CD4-positive, CD25-positive, alpha-beta regulatory T cell (primary cell): ENCODE measurements around the gene UBE2N. TPM values are rescaled to one million over a fixed set of nuclear protein-coding genes. Genes with fewer than 3 reads are reported as not detected.

ENCODE experiments used
- ATAC-seq, 2 donors: fragments of 150-1000 bp; cut with Tn5 transposase; one replicate each; pipeline ENCODE4 v1.10.0; 2021; ENCODE audit warnings: low read depth in 2 of 2, moderate number of reproducible peaks in 2 of 2, moderate library complexity in 1 of 2
- DNase-seq, 3 donors: peaks; one replicate each; pipeline versions ENCODE4 v3.0.0 to v3.0.0-alpha.2; 2012 to 2022; ENCODE audit warnings: mixed read lengths in 1 of 3
- H3K27ac ChIP-seq: one replicate; pipeline ENCODE4 v1.7.0; 2013; ENCODE audit warnings: mild to moderate bottlenecking, low read length; ENCODE audit not compliant: insufficient read depth, poor library complexity, severe bottlenecking
- H3K27me3 ChIP-seq: one replicate; pipeline ENCODE4 v1.7.0; 2013; ENCODE audit warnings: low read length; ENCODE audit not compliant: control insufficient read depth, insufficient read depth
- H3K36me3 ChIP-seq: one replicate; pipeline ENCODE4 v1.7.0; 2013; ENCODE audit warnings: mild to moderate bottlenecking, low read length, moderate library complexity; ENCODE audit not compliant: control insufficient read depth, insufficient read depth
- H3K4me1 ChIP-seq: 2 replicates; pipeline ENCODE4 v1.7.0; 2013; ENCODE audit warnings: mild to moderate bottlenecking, low read length; ENCODE audit not compliant: insufficient read depth, control insufficient read depth, poor library complexity, severe bottlenecking
- H3K4me3 ChIP-seq: one replicate; pipeline ENCODE4 v1.7.0; 2013; ENCODE audit warnings: low read depth, mild to moderate bottlenecking, low read length, moderate library complexity
- H3K9me3 ChIP-seq, 2 experiments: 1 replicate in 1 of 2; 2 replicates in 1 of 2; pipeline ENCODE4 v1.7.0; 2013; ENCODE audit warnings: low read length in 2 of 2, mild to moderate bottlenecking in 1 of 2, moderate library complexity in 1 of 2; ENCODE audit not compliant: control insufficient read depth in 2 of 2
- H3K27ac Mint-ChIP-seq, 3 donors: one replicate each; pipeline ENCODE4 v1.8.0; 2020 to 2022; ENCODE audit warnings: mild to moderate bottlenecking in 3 of 3, mixed read lengths in 3 of 3, moderate library complexity in 2 of 3
- H3K27me3 Mint-ChIP-seq: one replicate; pipeline ENCODE4 v1.8.0; 2022; ENCODE audit warnings: mild to moderate bottlenecking, mixed read lengths
- H3K36me3 Mint-ChIP-seq: one replicate; pipeline ENCODE4 v1.8.0; 2020; ENCODE audit warnings: mixed read lengths
- H3K4me1 Mint-ChIP-seq, 4 donors: one replicate each; pipeline ENCODE4 v1.8.0; 2020 to 2022; ENCODE audit warnings: mixed read lengths in 4 of 4, mild to moderate bottlenecking in 1 of 4
- H3K4me3 Mint-ChIP-seq, 4 donors: one replicate each; pipeline ENCODE4 v1.8.0; 2020 to 2022; ENCODE audit warnings: mild to moderate bottlenecking in 4 of 4, mixed read lengths in 4 of 4, moderate library complexity in 3 of 4
- H3K9me3 Mint-ChIP-seq, 7 donors: one replicate each; pipeline ENCODE4 v1.8.0; 2020 to 2022; ENCODE audit warnings: mixed read lengths in 7 of 7, mild to moderate bottlenecking in 3 of 7, moderate library complexity in 2 of 7
- polyA plus RNA-seq, 4 donors: library from polyadenylated mRNA; unstranded; fragments of 300-500 nt; fragmentation: Illumina TruSeq; gene quantifications; one replicate each; pipeline ENCODE4 v1.2.3, GENCODE V29; 2021
- total RNA-seq: library from RNA; stranded (reverse); gene quantifications from one replicate; pipeline ENCODE4 v1.2.3, GENCODE V29; 2022

Gene UBE2N
- total and polyA plus RNA-seq, 5 donors from 2014 or later = 116 to 314 (median 230) TPM

DNA sequence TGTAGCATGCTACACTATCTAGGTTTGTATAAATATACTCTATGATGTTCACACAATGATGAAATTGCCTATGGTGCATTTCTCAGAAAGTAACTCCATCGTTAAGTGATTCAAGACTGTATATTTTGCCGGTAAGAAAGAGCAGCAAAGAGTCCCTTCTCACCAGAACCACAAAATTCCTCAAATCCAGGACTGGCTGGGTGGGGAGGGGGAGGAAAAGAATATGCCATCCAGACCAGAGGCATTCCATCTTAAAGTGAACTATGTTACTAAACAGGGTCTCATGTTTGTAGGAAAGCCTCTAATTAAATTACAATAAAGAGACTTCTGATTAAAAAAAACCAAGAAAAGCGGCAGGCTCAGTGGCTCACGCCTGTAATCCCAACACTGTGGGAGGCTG is 11.5 kb downstream of the UBE2N start:
- Histone ChIP-seq H3K9me3 (no peaks in the 10 kb centered on the region), H3K36me3 (no peaks in the 10 kb centered on the region), H3K4me1 (peaks cover 83% of the 10 kb centered on the region), H3K27ac (no peak overlapping the region), H3K4me3 (peak overlapping the region; percentile 4), H3K27me3 (no peaks in the 10 kb centered on the region)
- Mint-ChIP-seq H3K27ac (no peak overlapping the region), H3K27me3 (no peaks in the 10 kb centered on the region), H3K36me3 (no peaks in the 10 kb centered on the region), H3K9me3 (no peaks in the 10 kb centered on the region), H3K4me3 (peak overlapping the region; percentile 0 to 40 (median 24)), H3K4me1 (peaks cover 50 to 92% (median 71%) of the 10 kb centered on the region in 4 donors)
- no peak for DNase-seq
- ATAC-seq = no peak

DNA sequence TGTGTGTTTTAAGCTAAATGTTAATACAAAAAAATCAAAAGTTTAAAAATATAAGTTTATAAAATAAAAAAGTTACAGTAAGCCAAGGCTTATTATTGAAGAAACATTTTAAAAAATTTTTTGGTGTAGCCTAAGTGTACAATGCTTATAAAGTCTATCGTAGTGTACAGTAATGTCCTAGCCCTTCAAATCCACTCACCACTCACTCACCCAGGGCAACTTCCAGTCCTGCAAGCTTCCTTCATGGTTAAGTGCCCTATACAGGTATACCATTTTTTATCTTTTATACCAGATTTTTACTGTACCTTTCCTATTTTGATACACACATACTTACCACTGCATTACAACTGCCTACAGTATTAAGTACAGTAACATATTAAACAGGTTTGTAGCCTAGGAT is 11.9 kb downstream of the UBE2N start:
- no peak for DNase-seq
- H3K9me3 ChIP-seq = no peaks in the 10 kb centered on the region
- no peak for ATAC-seq
- H3K27ac ChIP-seq = no peak overlapping the region
- no peaks in the 10 kb centered on the region for H3K36me3 Mint-ChIP-seq
- peak overlapping the region; percentile 4 for H3K4me3 ChIP-seq
- H3K4me3 Mint-ChIP-seq = peak overlapping the region in 3 of 4 donors; percentile 0 to 40 (median 17)
- H3K4me1 ChIP-seq = peaks cover 82% of the 10 kb centered on the region
- no peaks in the 10 kb centered on the region for H3K36me3 ChIP-seq
- no peaks in the 10 kb centered on the region for H3K27me3 Mint-ChIP-seq
- H3K27me3 ChIP-seq = no peaks in the 10 kb centered on the region
- no peak overlapping the region for H3K27ac Mint-ChIP-seq
- H3K9me3 Mint-ChIP-seq = no peaks in the 10 kb centered on the region
- H3K4me1 Mint-ChIP-seq = peaks cover 52 to 92% (median 73%) of the 10 kb centered on the region in 4 donors

DNA sequence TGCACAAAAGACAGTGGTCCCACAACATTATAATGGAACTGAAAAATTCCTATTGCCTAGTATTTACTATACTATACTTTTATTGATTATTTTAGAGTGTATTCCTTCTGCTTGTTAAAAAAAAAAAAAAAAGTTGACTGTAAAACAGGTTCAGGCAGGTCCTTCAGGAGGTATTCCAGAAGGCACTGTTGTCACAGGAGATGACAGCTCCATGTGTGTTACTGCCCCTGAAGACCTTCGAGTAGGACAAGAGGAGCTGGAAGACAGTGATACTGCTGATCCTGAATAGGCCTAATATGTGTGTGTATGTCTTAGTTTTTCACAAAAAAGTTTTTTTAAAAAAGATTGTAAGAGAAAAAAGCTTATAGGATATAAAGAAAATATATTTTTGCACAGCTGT is 12.3 kb downstream of the UBE2N start:
- peaks cover 55 to 94% (median 76%) of the 10 kb centered on the region in 4 donors for H3K4me1 Mint-ChIP-seq
- H3K36me3 Mint-ChIP-seq = no peaks in the 10 kb centered on the region
- H3K27me3 Mint-ChIP-seq = no peaks in the 10 kb centered on the region
- no peak overlapping the region for H3K4me3 Mint-ChIP-seq
- ATAC-seq (no peak), DNase-seq (no peak)
- Histone ChIP-seq H3K9me3 (no peaks in the 10 kb centered on the region), H3K4me3 (peak overlapping the region; percentile 7), H3K4me1 (peaks cover 79% of the 10 kb centered on the region), H3K27me3 (no peaks in the 10 kb centered on the region), H3K27ac (no peak overlapping the region), H3K36me3 (no peaks in the 10 kb centered on the region)
- H3K9me3 Mint-ChIP-seq = no peaks in the 10 kb centered on the region
- H3K27ac Mint-ChIP-seq = no peak overlapping the region

DNA sequence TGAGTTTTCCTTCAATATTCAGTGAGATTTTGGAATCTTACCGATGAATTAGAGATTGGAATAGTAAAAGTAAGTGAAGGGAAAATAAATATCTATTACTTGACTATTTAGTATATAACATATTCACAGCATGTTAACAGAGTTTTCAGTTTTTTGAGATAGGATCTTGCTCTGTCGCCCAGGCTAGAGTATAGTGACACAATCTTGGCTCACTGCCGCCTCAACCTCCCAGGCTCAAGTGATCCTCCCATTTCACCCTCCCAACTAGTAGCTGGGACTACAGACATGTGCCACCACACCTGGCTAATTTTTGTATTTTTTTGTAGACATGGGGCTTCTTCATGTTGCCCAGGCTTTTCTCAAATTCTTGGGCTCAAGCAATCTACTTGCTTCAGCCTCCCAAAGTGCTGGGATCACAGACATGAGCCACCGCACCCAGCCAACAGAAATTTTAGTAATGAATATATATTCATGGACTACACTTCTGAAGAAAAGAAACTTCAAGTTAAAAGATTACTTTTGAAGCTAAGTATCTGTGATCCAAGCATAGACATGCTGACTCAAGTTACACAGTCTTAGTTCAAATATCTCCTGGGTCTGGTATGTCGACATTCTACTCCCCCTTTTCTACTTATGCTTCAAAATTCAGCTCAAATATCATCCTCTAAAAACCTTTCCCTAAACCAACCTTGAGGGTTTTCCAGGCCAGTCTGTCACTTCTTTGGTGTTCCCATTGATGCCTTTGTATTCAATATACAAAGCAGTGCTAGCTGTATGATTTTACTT is 13.8 kb downstream of the UBE2N start:
- H3K4me1 Mint-ChIP-seq = peaks cover 50 to 93% (median 79%) of the 10 kb centered on the region in 4 donors
- Histone ChIP-seq H3K36me3 (no peaks in the 10 kb centered on the region), H3K27me3 (no peaks in the 10 kb centered on the region), H3K4me3 (peak overlapping the region; percentile 26), H3K9me3 (no peaks in the 10 kb centered on the region), H3K4me1 (peaks cover 83% of the 10 kb centered on the region), H3K27ac (peak overlapping the region; percentile 8)
- H3K36me3 Mint-ChIP-seq = no peaks in the 10 kb centered on the region
- H3K4me3 Mint-ChIP-seq = peak overlapping the region; percentile 30 to 78 (median 42)
- no peaks in the 10 kb centered on the region for H3K27me3 Mint-ChIP-seq
- ATAC-seq = no peak
- no peak for DNase-seq
- no peaks in the 10 kb centered on the region for H3K9me3 Mint-ChIP-seq
- peak overlapping the region; percentile 32 to 79 (median 63) for H3K27ac Mint-ChIP-seq

DNA sequence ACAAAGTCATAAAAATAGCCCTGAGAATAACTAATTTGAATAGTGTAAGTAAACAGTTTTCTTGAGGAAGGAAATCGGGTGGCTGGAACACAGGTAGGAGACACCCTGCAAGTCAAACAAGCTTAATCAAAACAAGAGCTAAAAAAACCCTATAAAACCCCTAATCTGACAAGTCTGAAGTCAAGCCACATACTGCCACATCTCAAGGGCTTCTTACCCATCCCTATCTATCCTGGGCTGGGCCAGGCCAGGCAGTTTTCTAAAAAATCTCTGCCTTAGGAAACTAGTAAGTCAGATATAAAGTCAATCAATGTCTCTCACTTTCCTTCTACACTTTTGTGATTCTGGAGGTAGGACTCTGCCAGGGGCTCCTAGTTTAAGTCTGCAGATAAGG is 15.3 kb downstream of the UBE2N start:
- H3K4me3 ChIP-seq = peak overlapping the region; percentile 39
- H3K27ac ChIP-seq = peak overlapping the region; percentile 18
- Mint-ChIP-seq H3K4me3 (peak overlapping the region; percentile 30 to 88 (median 72)), H3K36me3 (no peaks in the 10 kb centered on the region), H3K4me1 (peaks cover 58 to 95% (median 83%) of the 10 kb centered on the region in 4 donors), H3K9me3 (no peaks in the 10 kb centered on the region), H3K27me3 (no peaks in the 10 kb centered on the region), H3K27ac (peak overlapping the region; percentile 55 to 69 (median 67))
- no peaks in the 10 kb centered on the region for H3K9me3 ChIP-seq
- H3K27me3 ChIP-seq = no peaks in the 10 kb centered on the region
- peak in 1 of 3 donors; percentile 30 for DNase-seq
- H3K36me3 ChIP-seq = no peaks in the 10 kb centered on the region
- peak in 1 of 2 donors; percentile 43 for ATAC-seq
- peaks cover 79% of the 10 kb centered on the region for H3K4me1 ChIP-seq

DNA sequence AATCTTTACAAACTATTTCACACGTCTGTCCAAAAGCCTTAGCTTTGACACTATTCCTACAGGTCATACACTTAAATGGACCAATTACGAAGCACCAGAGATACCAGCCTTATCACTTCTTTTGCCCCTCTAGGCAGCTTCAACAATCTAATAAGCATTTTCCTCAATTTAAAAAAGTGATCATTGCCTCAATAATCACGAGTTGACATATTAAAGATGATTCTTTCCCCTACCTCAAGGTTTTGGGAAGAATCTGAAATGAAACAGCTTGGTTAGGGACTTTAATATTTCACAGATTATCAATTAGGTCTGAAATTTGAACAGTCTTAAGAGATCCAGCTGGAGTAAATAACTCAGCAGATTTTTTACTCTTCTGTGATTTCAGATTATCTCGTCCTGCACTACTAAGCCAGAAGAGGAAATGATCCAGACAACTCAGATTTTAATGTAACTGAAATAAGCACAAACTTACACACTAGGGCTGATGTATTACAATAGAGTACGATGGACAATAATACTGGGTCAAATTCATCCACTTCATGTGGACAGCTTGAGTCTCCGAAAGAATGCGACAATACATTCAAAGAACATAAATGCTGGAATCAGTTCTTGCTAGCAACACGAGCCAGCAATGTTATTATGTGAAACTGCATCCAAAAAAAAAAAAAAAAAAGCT is 15.9 kb downstream of the UBE2N start:
- ATAC-seq (no peak), DNase-seq (no peak)
- H3K27ac Mint-ChIP-seq = peak overlapping the region; percentile 55 to 69 (median 67)
- no peaks in the 10 kb centered on the region for H3K9me3 ChIP-seq
- H3K36me3 ChIP-seq = no peaks in the 10 kb centered on the region
- H3K27me3 Mint-ChIP-seq = no peaks in the 10 kb centered on the region
- H3K9me3 Mint-ChIP-seq = no peaks in the 10 kb centered on the region
- H3K4me3 ChIP-seq = peak overlapping the region; percentile 39
- no peak overlapping the region for H3K27ac ChIP-seq
- peak overlapping the region; percentile 30 to 88 (median 72) for H3K4me3 Mint-ChIP-seq
- H3K4me1 Mint-ChIP-seq = peaks cover 59 to 95% (median 84%) of the 10 kb centered on the region in 4 donors
- H3K36me3 Mint-ChIP-seq = no peaks in the 10 kb centered on the region
- no peaks in the 10 kb centered on the region for H3K27me3 ChIP-seq
- H3K4me1 ChIP-seq = peaks cover 76% of the 10 kb centered on the region

DNA sequence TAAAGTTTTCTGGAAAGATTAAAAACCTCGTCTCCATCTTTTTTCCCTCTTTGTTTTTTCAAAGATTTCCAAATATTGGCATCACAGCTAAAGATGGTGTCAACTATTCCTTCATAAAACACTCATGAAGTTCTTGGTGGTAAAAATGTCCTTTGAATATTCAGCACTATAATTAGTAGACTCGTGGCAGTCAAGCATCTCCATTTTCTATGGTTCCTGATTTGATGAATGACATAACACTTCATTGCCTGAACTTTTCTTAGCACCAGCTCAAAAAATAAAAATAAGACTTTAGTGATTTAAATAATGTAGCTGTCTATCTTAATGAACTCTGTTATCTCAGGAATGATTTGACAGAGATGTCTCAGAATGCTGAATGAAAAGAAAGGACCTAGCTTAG is 19.7 kb downstream of the UBE2N start:
- Histone ChIP-seq H3K27me3 (no peaks in the 10 kb centered on the region), H3K9me3 (no peaks in the 10 kb centered on the region), H3K36me3 (no peaks in the 10 kb centered on the region), H3K4me3 (peak overlapping the region; percentile 4), H3K27ac (no peak overlapping the region), H3K4me1 (peaks cover 66% of the 10 kb centered on the region)
- peak overlapping the region in 1 of 4 donors; percentile 35 for H3K4me3 Mint-ChIP-seq
- DNase-seq (no peak), ATAC-seq (no peak)
- peak overlapping the region in 2 of 3 donors; percentile 3 to 65 for H3K27ac Mint-ChIP-seq
- H3K27me3 Mint-ChIP-seq = no peaks in the 10 kb centered on the region
- H3K9me3 Mint-ChIP-seq = no peaks in the 10 kb centered on the region
- H3K36me3 Mint-ChIP-seq = no peaks in the 10 kb centered on the region
- H3K4me1 Mint-ChIP-seq = peaks cover 48 to 92% (median 81%) of the 10 kb centered on the region in 4 donors
